PC-9 (cell line): ENCODE data around the gene PPP1R3E. TPM values are rescaled to one million over a fixed set of nuclear protein-coding genes. Genes with fewer than 3 reads are reported as not detected.
A peak's percentile ranks its signal among the peaks of the same experiment; 100 is the strongest.

ENCODE experiments used
- BruUV-seq: library from RNA; stranded (reverse); fragments of 400-500 nt; replicated peaks from 2 replicates; lab custom pipeline; 2021; lab: Mats Ljungman, UMichigan
- CTCF ChIA-PET: fragments of 300-600 bp; sonication (Branson Sonifier 250); formaldehyde crosslinking; loops from one replicate; lab custom pipeline; 2022; ENCODE audit warnings: antibody characterized with exemption; lab: Charles Lee
- POLR2A ChIA-PET: fragments of 300-600 bp; sonication (Branson Sonifier 250); formaldehyde crosslinking; loops from one replicate; lab custom pipeline; 2022; ENCODE audit warnings: antibody characterized with exemption; ENCODE audit not compliant: unreplicated experiment; lab: Charles Lee
- DNase-seq, 2 experiments: peaks; one replicate each; pipeline versions ENCODE4 v3.0.0 to v3.0.0-alpha.2; 2015 to 2022; ENCODE audit warnings: mixed read lengths in 1 of 2
- H2AFZ ChIP-seq: fragments of 200-600 bp; sonication (generic); 2 replicates; pipeline ENCODE4 v1.8.1; 2017; ENCODE audit warnings: antibody characterized with exemption
- H3F3A ChIP-seq: fragments of 200-600 bp; sonication (generic); 2 replicates; pipeline ENCODE4 v1.8.1; 2017; ENCODE audit warnings: antibody characterized with exemption, mild to moderate bottlenecking, low read depth; ENCODE audit not compliant: insufficient read depth
- H3K27ac ChIP-seq: fragments of 200-600 bp; sonication (generic); 2 replicates; pipeline ENCODE4 v1.6.1; 2016; ENCODE audit warnings: mixed run types
- H3K27me3 ChIP-seq: fragments of 200-600 bp; sonication (generic); 2 replicates; pipeline ENCODE4 v1.6.1; 2016; ENCODE audit warnings: low read depth, mixed run types; ENCODE audit not compliant: insufficient read depth
- H3K36me3 ChIP-seq: fragments of 200-600 bp; sonication (generic); 2 replicates; pipeline ENCODE4 v1.6.1; 2016; ENCODE audit warnings: low read depth, mixed run types
- H3K4me1 ChIP-seq: fragments of 200-600 bp; sonication (generic); replicated peaks from 2 replicates; pipeline ENCODE4 v1.6.1; 2016; ENCODE audit warnings: mixed run types; ENCODE audit not compliant: insufficient read depth
- H3K4me2 ChIP-seq: fragments of 200-600 bp; sonication (generic); 2 replicates; pipeline ENCODE4 v1.6.1; 2017; ENCODE audit warnings: mixed run types
- H3K4me3 ChIP-seq: fragments of 200-600 bp; sonication (generic); 2 replicates; pipeline ENCODE4 v1.6.1; 2016; ENCODE audit warnings: mixed run types
- H3K79me2 ChIP-seq: fragments of 200-600 bp; sonication (generic); 2 replicates; pipeline ENCODE4 v1.6.1; 2017; ENCODE audit warnings: low read depth, mixed run types
- H3K9me2 ChIP-seq: fragments of 200-600 bp; sonication (generic); 2 replicates; pipeline ENCODE4 v1.8.1; 2017; ENCODE audit warnings: mild to moderate bottlenecking; ENCODE audit not compliant: insufficient read depth
- H3K9me3 ChIP-seq: fragments of 200-600 bp; sonication (generic); 2 replicates; pipeline ENCODE4 v1.8.1; 2016; ENCODE audit warnings: low read depth; ENCODE audit not compliant: insufficient read depth
- H4K20me1 ChIP-seq: fragments of 200-600 bp; sonication (generic); 2 replicates; pipeline ENCODE4 v1.8.1; 2017; ENCODE audit not compliant: insufficient read depth
- EZH2 ChIP-seq: fragments of 200-600 bp; sonication (generic); IDR thresholded peaks from 2 replicates; pipeline ENCODE4 v1.8.0; 2017; ENCODE audit warnings: antibody characterized with exemption, low read depth
- intact Hi-C: fragments of 100-400 bp; cut with micrococcal nuclease; formaldehyde crosslinking; loops from one replicate; pipeline ENCODE4 v1.10.0; 2022; ENCODE audit not compliant: unreplicated experiment
- total RNA-seq: library from RNA; stranded (reverse); gene quantifications from 2 replicates; pipeline ENCODE4 v1.2.3, GENCODE V29; 2021
- TF ChIP-seq, protein P1 (sequence below): fragments of 200-600 bp; sonication (generic); conservative IDR thresholded peaks from 2 replicates; pipeline ENCODE4 v1.6.1; 2017; ENCODE audit warnings: mixed run types, antibody characterized with exemption, mild to moderate bottlenecking, moderate library complexity

Gene PPP1R3E
- total RNA-seq, 1 experiment from 2014 or later, result 9.5 TPM

GRCh38 chr14:23306412-23307145 lies 3.9 kb upstream of the PPP1R3E start, which contains the start of gene BCL2L2:
BCL2L2 (plus strand) TSS chr14:23306833; CDS start chr14:23307768, 935 bp downstream.
- BruUV-seq, result no TSS peak
- intact Hi-C loops, result loop anchor here (1.0 to 10.0 kb wide), 2 partner anchors 14 to 232 kb away; no protein-coding TSS in a partner anchor

DNA sequence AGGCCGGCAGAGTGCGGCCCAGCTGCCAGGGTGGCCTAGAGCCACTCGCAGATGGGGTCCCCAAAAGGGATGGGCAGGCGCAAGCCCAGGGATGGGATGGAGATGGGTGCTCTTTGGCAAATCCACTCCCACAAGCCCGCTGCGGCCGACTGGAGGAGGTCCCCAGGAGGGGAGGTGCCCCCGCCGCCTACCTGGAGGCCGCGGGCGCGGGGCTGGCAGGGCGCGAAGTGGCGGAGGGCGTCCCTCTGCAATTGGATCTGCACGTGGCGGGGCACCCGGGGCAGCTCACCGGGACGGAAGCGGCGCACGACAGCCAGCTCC lies 730 bp downstream of the PPP1R3E start:
- Histone ChIP-seq H2AFZ (peak overlapping the region; percentile 94), H3K4me1 (peaks cover 17% of the 10 kb centered on the region), H3K4me3 (peak overlapping the region; percentile 71), H3K9me3 (no peaks in the 10 kb centered on the region), H3K27me3 (no peaks in the 10 kb centered on the region), H3K9me2 (no peaks in the 10 kb centered on the region), H3K36me3 (no peaks in the 10 kb centered on the region), H4K20me1 (no peaks in the 10 kb centered on the region), H3K4me2 (peak overlapping the region; percentile 88), H3K27ac (peak overlapping the region; percentile 56), H3F3A (peaks cover 16% of the 10 kb centered on the region; the same call in 1 of the 2 replicates), H3K79me2 (peaks cover 11% of the 10 kb centered on the region)
- TF ChIP-seq, protein P1, sequence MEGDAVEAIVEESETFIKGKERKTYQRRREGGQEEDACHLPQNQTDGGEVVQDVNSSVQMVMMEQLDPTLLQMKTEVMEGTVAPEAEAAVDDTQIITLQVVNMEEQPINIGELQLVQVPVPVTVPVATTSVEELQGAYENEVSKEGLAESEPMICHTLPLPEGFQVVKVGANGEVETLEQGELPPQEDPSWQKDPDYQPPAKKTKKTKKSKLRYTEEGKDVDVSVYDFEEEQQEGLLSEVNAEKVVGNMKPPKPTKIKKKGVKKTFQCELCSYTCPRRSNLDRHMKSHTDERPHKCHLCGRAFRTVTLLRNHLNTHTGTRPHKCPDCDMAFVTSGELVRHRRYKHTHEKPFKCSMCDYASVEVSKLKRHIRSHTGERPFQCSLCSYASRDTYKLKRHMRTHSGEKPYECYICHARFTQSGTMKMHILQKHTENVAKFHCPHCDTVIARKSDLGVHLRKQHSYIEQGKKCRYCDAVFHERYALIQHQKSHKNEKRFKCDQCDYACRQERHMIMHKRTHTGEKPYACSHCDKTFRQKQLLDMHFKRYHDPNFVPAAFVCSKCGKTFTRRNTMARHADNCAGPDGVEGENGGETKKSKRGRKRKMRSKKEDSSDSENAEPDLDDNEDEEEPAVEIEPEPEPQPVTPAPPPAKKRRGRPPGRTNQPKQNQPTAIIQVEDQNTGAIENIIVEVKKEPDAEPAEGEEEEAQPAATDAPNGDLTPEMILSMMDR, result no peak
- no peak for TF ChIP-seq EZH2
- intact Hi-C loops, result loop anchor here (10.0 kb wide), 1 partner anchor 227 kb away; no protein-coding TSS in a partner anchor
- BruUV-seq, result no TSS peak
- no peak for DNase-seq
- ChIA-PET CTCF (interaction anchor here (0.8 kb wide), 1 partner anchor 67 kb away, joined by 4 read pairs; no protein-coding TSS in a partner anchor), POLR2A (no interaction called here)

More at GRCh38 chr14:23306412-23307145, 3.9 kb upstream of the PPP1R3E start, which contains the start of gene BCL2L2:
- H3K27ac ChIP-seq, result peak within 1 kb of the TSS; percentile 64
- H3K4me2 ChIP-seq, result peak within 1 kb of the TSS; percentile 96
- no peaks in the 10 kb centered on the region for H3K9me2 ChIP-seq
- H3K36me3 ChIP-seq, result no peaks in the 10 kb centered on the region
- H3K4me3 ChIP-seq, result peak within 1 kb of the TSS; percentile 84
- H3K4me1 ChIP-seq, result peaks cover 20% of the 10 kb centered on the region
- CTCF ChIA-PET, result interaction anchor here (0.5 to 0.7 kb wide), 7 partner anchors 18 to 787 kb away, joined by 3 to 5 read pairs (median 4); partner anchors contain the start of gene PCK2
- peaks cover 16% of the 10 kb centered on the region; the same call in 1 of the 2 replicates for H3F3A ChIP-seq
- TF ChIP-seq, protein P1, result no peak
- no peak for TF ChIP-seq EZH2
- peaks cover 32% of the 10 kb centered on the region for H3K79me2 ChIP-seq
- H2AFZ ChIP-seq, result peak within 1 kb of the TSS; percentile 75
- H3K27me3 ChIP-seq, result no peaks in the 10 kb centered on the region
- no peaks in the 10 kb centered on the region for H3K9me3 ChIP-seq
- no peaks in the 10 kb centered on the region for H4K20me1 ChIP-seq
- POLR2A ChIA-PET, result interaction anchor here (0.6 to 1.0 kb wide), 8 partner anchors 14 to 1796 kb away, joined by 3 to 9 read pairs (median 4); partner anchors contain the start of gene METTL3
- peak; percentile 71 to 84 for DNase-seq

GRCh38 chr14:23301288-23301968 lies 1.2 kb downstream of the PPP1R3E start:
- no peak for TF ChIP-seq EZH2
- TF ChIP-seq, protein P1, result peak; percentile 68
- peaks cover 16% of the 10 kb centered on the region; the same call in 1 of the 2 replicates for H3F3A ChIP-seq
- H3K4me3 ChIP-seq, result peak overlapping the region; percentile 71
- H3K27ac ChIP-seq, result peak overlapping the region; percentile 72
- H2AFZ ChIP-seq, result peak overlapping the region; percentile 94
- ChIA-PET POLR2A (no interaction called here), CTCF (interaction anchor here (0.8 to 1.1 kb wide), 2 partner anchors 21 to 181 kb away, joined by 4 to 7 read pairs; no protein-coding TSS in a partner anchor)
- peaks cover 17% of the 10 kb centered on the region for H3K4me1 ChIP-seq
- intact Hi-C loops, result loop anchor here (10.0 kb wide), 1 partner anchor 227 kb away; no protein-coding TSS in a partner anchor
- H3K9me3 ChIP-seq, result no peaks in the 10 kb centered on the region
- no peaks in the 10 kb centered on the region for H3K9me2 ChIP-seq
- peak overlapping the region; percentile 88 for H3K4me2 ChIP-seq
- H3K36me3 ChIP-seq, result no peaks in the 10 kb centered on the region
- H4K20me1 ChIP-seq, result no peaks in the 10 kb centered on the region
- no peaks in the 10 kb centered on the region for H3K27me3 ChIP-seq
- H3K79me2 ChIP-seq, result 0 out of 2 replicates have a peak, but pooled peaks cover 8% of the 10 kb centered on the region
- BruUV-seq, result no TSS peak
- DNase-seq, result peak; percentile 86 to 97
